ENCODE data around the gene MACROD2. TPM values are rescaled to one million over a fixed set of nuclear protein-coding genes. Genes with fewer than 3 reads are reported as not detected.

The MACROD2 gene
- total RNA-seq, 1 donor from 2014 or later = 2.5 TPM

DNA sequence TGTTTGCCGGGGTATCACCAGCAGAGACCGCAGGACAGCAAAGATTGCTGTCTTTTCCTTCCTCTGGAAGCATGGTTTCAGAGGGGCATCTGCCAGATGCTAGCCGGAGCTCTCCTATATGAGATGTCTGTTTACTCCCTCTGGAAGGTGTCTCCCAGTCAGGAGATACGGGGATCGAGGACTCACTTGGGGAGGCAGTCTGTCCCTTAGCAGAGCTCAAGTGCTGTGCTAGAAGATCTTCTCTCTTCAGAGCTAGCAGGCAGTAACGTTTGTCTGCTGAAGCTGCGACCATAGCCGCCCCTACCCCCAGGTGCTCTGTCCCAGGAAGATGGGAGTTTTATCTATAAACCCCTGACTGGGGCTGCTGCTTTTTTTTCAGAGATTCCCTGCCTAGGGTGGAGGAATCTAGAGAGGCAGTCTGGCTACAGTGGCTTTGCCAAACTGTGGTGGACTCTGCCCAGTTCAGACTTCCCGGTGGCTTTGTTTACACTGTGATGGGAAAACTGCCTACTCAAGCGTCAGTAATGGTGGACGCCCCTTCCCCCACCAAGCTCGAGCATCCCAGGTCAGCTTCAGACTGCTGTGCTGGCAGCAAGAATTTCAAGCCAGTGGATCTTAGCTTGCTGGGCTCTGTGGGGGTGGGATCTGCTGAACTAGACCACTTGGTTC lies 475.0 kb downstream of the MACROD2 start:
- H3K4me1 Mint-ChIP-seq (ENCODE audit: unreplicated experiment) = no peaks in the 10 kb centered on the region
- H3K4me3 Mint-ChIP-seq (ENCODE audit: unreplicated experiment) = no peak overlapping the region
- H3K9me3 Mint-ChIP-seq (ENCODE audit: unreplicated experiment) = peaks cover 12% of the 10 kb centered on the region
- TF ChIP-seq, protein P1, sequence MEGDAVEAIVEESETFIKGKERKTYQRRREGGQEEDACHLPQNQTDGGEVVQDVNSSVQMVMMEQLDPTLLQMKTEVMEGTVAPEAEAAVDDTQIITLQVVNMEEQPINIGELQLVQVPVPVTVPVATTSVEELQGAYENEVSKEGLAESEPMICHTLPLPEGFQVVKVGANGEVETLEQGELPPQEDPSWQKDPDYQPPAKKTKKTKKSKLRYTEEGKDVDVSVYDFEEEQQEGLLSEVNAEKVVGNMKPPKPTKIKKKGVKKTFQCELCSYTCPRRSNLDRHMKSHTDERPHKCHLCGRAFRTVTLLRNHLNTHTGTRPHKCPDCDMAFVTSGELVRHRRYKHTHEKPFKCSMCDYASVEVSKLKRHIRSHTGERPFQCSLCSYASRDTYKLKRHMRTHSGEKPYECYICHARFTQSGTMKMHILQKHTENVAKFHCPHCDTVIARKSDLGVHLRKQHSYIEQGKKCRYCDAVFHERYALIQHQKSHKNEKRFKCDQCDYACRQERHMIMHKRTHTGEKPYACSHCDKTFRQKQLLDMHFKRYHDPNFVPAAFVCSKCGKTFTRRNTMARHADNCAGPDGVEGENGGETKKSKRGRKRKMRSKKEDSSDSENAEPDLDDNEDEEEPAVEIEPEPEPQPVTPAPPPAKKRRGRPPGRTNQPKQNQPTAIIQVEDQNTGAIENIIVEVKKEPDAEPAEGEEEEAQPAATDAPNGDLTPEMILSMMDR (IDR thresholded peaks at IDR 0.05) = no peak
- H3K36me3 Mint-ChIP-seq (ENCODE audit: unreplicated experiment) = no peaks in the 10 kb centered on the region
- H3K27ac Mint-ChIP-seq (ENCODE audit: unreplicated experiment) = no peak overlapping the region
- DNase-seq (ENCODE audit: extremely low spot score, unreplicated experiment) = no peak
- H3K27me3 Mint-ChIP-seq (ENCODE audit: unreplicated experiment) = no peaks in the 10 kb centered on the region

DNA sequence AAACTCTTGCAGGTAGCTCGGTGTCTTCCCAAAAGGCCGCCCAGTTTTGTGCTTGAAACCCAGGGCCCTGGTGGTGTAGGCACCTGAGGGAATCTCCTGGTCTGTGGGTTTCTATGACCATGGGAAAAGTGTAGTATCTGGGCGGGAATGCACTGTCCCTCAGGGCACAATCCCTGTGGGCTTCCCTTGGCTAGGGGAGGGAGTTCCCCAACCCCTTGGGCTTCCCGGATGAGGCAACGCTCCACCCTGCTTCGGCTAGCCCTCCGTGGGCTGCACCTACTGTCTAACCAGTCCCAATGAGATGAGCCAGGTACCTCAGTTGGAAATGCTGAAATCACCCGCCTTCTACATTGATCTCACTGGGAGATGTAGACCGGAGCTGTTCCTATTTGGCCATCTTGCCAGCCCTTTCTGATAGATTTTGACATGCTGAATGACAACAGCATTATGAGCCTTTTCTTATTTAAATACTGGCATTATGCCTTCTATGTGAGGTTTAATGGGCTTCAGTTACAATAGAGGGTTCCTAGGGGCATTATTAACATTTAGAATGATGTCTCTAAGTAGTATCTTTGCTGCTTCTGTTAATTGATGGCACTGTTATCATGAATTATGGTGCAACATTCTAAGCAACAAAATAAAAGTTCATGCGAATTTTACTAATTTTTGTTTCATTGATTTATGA lies 475.8 kb downstream of the MACROD2 start:
- H3K4me3 Mint-ChIP-seq (ENCODE audit: unreplicated experiment) = no peak overlapping the region
- no peaks in the 10 kb centered on the region for H3K4me1 Mint-ChIP-seq (ENCODE audit: unreplicated experiment)
- no peaks in the 10 kb centered on the region for H3K36me3 Mint-ChIP-seq (ENCODE audit: unreplicated experiment)
- no peaks in the 10 kb centered on the region for H3K27me3 Mint-ChIP-seq (ENCODE audit: unreplicated experiment)
- TF ChIP-seq, protein P1 (IDR thresholded peaks at IDR 0.05) = no peak
- DNase-seq (ENCODE audit: extremely low spot score, unreplicated experiment) = no peak
- H3K27ac Mint-ChIP-seq (ENCODE audit: unreplicated experiment) = no peak overlapping the region
- peaks cover 12% of the 10 kb centered on the region for H3K9me3 Mint-ChIP-seq (ENCODE audit: unreplicated experiment)

DNA sequence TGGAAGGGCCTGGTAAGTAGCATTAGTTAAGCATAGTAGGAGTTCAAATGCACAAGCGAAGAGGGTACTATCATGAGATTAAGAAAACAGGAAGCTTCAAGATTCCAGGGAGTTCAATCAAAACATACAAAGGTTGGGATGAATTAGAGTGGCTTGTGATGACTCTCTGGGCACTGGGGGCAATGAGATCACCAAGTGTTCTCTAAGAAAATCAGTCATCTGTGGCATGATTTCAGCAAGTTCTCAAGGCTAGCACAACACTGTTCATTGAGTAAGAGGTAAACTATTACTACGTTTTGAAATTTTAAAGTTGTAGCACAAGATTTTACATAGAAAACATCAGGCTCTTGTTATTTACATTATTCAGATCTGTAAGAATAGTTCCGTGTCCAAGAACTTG lies 481.8 kb downstream of the MACROD2 start:
- H3K4me3 Mint-ChIP-seq (ENCODE audit: unreplicated experiment) = no peak overlapping the region
- TF ChIP-seq, protein P1 (IDR thresholded peaks at IDR 0.05) = no peak
- no peak overlapping the region for H3K27ac Mint-ChIP-seq (ENCODE audit: unreplicated experiment)
- DNase-seq (ENCODE audit: extremely low spot score, unreplicated experiment) = no peak
- H3K9me3 Mint-ChIP-seq (ENCODE audit: unreplicated experiment) = no peaks in the 10 kb centered on the region
- H3K4me1 Mint-ChIP-seq (ENCODE audit: unreplicated experiment) = no peaks in the 10 kb centered on the region
- no peaks in the 10 kb centered on the region for H3K36me3 Mint-ChIP-seq (ENCODE audit: unreplicated experiment)
- H3K27me3 Mint-ChIP-seq (ENCODE audit: unreplicated experiment) = no peaks in the 10 kb centered on the region

DNA sequence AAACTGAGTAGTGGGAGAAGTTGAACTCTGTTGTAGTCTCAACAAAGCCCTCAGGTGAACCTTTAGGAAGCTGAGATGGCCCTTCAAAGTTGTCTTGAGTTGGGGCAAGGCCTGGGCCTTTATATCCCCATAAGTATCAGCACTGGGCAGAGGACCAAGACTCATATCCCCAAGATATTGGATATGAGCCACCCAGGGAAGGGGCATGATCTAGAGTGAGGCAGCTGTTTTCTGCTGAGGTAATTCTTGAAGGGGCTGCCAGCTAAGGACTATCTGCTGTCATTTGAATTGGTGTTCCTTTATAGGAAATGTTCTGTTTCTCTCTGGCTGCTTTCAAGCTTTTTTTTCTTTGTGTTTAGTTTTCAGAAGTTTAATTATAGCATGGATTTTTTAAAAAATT lies 482.8 kb downstream of the MACROD2 start:
- DNase-seq (ENCODE audit: extremely low spot score, unreplicated experiment) = no peak
- no peaks in the 10 kb centered on the region for H3K27me3 Mint-ChIP-seq (ENCODE audit: unreplicated experiment)
- no peaks in the 10 kb centered on the region for H3K36me3 Mint-ChIP-seq (ENCODE audit: unreplicated experiment)
- no peak overlapping the region for H3K27ac Mint-ChIP-seq (ENCODE audit: unreplicated experiment)
- H3K4me1 Mint-ChIP-seq (ENCODE audit: unreplicated experiment) = no peaks in the 10 kb centered on the region
- TF ChIP-seq, protein P1 (IDR thresholded peaks at IDR 0.05) = no peak
- no peak overlapping the region for H3K4me3 Mint-ChIP-seq (ENCODE audit: unreplicated experiment)
- H3K9me3 Mint-ChIP-seq (ENCODE audit: unreplicated experiment) = no peaks in the 10 kb centered on the region

DNA sequence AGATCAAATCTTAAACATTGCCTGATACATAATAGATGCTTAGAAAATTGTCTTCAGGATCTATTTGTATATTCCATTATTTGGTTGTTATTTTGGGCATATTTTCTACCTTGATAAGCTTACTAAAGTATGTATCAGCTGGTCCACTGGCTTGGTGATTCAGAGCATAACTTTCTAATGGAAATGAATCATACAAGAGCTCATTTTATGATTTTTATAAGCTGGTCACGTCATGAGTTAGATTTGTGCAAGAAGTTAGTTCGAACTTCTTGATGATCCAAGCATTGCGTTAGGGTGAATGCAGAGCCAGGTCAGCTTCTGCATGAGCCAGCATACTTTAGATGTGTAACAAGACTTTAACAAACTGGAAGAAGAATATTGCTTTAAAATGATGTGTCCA lies 486.5 kb downstream of the MACROD2 start:
- H3K4me3 Mint-ChIP-seq (ENCODE audit: unreplicated experiment) = no peak overlapping the region
- DNase-seq (ENCODE audit: extremely low spot score, unreplicated experiment) = no peak
- no peaks in the 10 kb centered on the region for H3K36me3 Mint-ChIP-seq (ENCODE audit: unreplicated experiment)
- no peaks in the 10 kb centered on the region for H3K27me3 Mint-ChIP-seq (ENCODE audit: unreplicated experiment)
- H3K27ac Mint-ChIP-seq (ENCODE audit: unreplicated experiment) = no peak overlapping the region
- H3K9me3 Mint-ChIP-seq (ENCODE audit: unreplicated experiment) = no peaks in the 10 kb centered on the region
- H3K4me1 Mint-ChIP-seq (ENCODE audit: unreplicated experiment) = no peaks in the 10 kb centered on the region
- TF ChIP-seq, protein P1 (IDR thresholded peaks at IDR 0.05) = no peak

Measured in osteocyte (in vitro differentiated cells).